B cell (primary cell): ENCODE data around the gene CD55. TPM values are rescaled to one million over a fixed set of nuclear protein-coding genes. Genes with fewer than 3 reads are reported as not detected.
A peak's percentile ranks its signal among the peaks of the same experiment; 100 is the strongest.

Source experiments
- ATAC-seq: fragments of 200-7000 bp; cut with Tn5 transposase; one replicate; pipeline ENCODE4 v1.10.0; 2021; ENCODE audit warnings: low read depth, mild to moderate bottlenecking, moderate number of reproducible peaks, moderate library complexity
- CTCF ChIA-PET: fragments of 350-600 bp; sonication (Branson Sonifier 250); formaldehyde crosslinking; loops from one replicate; lab custom pipeline; 2021; ENCODE audit warnings: antibody characterized with exemption, inconsistent platforms; lab: Charles Lee
- POLR2A ChIA-PET: fragments of 350-600 bp; sonication (Branson Sonifier 250); formaldehyde crosslinking; loops from one replicate; lab custom pipeline; 2021; ENCODE audit warnings: antibody characterized with exemption; lab: Charles Lee
- DNase-seq: peaks from one replicate; pipeline ENCODE4 v3.0.0; 2013
- H2AFZ ChIP-seq: 2 replicates; pipeline ENCODE4 v1.6.1; 2012; ENCODE audit warnings: mild to moderate bottlenecking, low read depth, low read length; ENCODE audit not compliant: insufficient read depth, poor library complexity, severe bottlenecking
- H3K27ac ChIP-seq, 2 donors: 1 replicate in 1 of 2; 2 replicates in 1 of 2; pipeline ENCODE4 v1.5.1; 2012 to 2013; ENCODE audit warnings: low read length in 2 of 2, mild to moderate bottlenecking in 2 of 2, moderate library complexity in 1 of 2
- H3K27me3 ChIP-seq, 4 experiments: fragments of 200-600 bp in 1 of 4; sonication (generic) in 1 of 4; replicated peaks in 1 of 4; 1 replicate in 2 of 4; 2 replicates in 2 of 4; pipeline versions ENCODE4 v1.6.1 to v1.7.0; 2013 to 2016; ENCODE audit warnings: low read length in 3 of 4, mild to moderate bottlenecking in 2 of 4, mixed read lengths in 1 of 4, moderate library complexity in 1 of 4; ENCODE audit not compliant: insufficient read depth in 4 of 4, control insufficient read depth in 3 of 4; ENCODE audit errors: control extremely low read depth in 1 of 4
- H3K36me3 ChIP-seq, 2 experiments: replicated peaks in 1 of 2; 1 replicate in 1 of 2; 2 replicates in 1 of 2; pipeline versions ENCODE4 v1.6.1 to v1.7.1; 2013; ENCODE audit warnings: low read length in 1 of 2; ENCODE audit not compliant: insufficient read depth in 2 of 2, control insufficient read depth in 1 of 2; ENCODE audit errors: control extremely low read depth in 1 of 2, extremely low read depth in 1 of 2
- H3K4me1 ChIP-seq, 2 donors: fragments of 200-600 bp in 1 of 2; sonication (generic) in 1 of 2; 1 replicate in 1 of 2; 2 replicates in 1 of 2; pipeline versions ENCODE4 v1.5.1 to v1.6.1; 2013 to 2017; ENCODE audit warnings: low read length in 2 of 2; ENCODE audit not compliant: control insufficient read depth in 2 of 2, insufficient read depth in 2 of 2
- H3K4me2 ChIP-seq: replicated peaks from 2 replicates; pipeline ENCODE3; 2012; ENCODE audit warnings: mild to moderate bottlenecking, low read depth, low read length; ENCODE audit not compliant: poor library complexity, severe bottlenecking
- H3K4me3 ChIP-seq, 5 experiments: fragments of 200-600 bp in 1 of 5; sonication (generic) in 1 of 5; 1 replicate in 3 of 5; 2 replicates in 2 of 5; pipeline versions ENCODE4 v1.5.1 to v1.7.0; 2011 to 2016; ENCODE audit warnings: low read length in 4 of 5, mild to moderate bottlenecking in 4 of 5, low read depth in 2 of 5, control low read depth in 1 of 5, moderate library complexity in 1 of 5; ENCODE audit not compliant: insufficient read depth in 1 of 5; ENCODE audit errors: control extremely low read depth in 1 of 5, extremely low read depth in 1 of 5
- H3K79me2 ChIP-seq: fragments of 200-600 bp; sonication (generic); one replicate; pipeline ENCODE4 v1.6.0; 2016; ENCODE audit warnings: low read length; ENCODE audit not compliant: control insufficient read depth, insufficient read depth
- H3K9ac ChIP-seq: fragments of 200-600 bp; sonication (generic); 2 replicates; pipeline ENCODE4 v1.6.1; 2017; ENCODE audit warnings: mild to moderate bottlenecking, low read length, moderate library complexity
- H3K9me3 ChIP-seq, 3 donors: one replicate each; pipeline versions ENCODE4 v1.6.1 to v1.7.1; 2013; ENCODE audit warnings: low read length in 2 of 3; ENCODE audit not compliant: control insufficient read depth in 2 of 3, insufficient read depth in 1 of 3; ENCODE audit errors: control extremely low read depth in 1 of 3
- H4K20me1 ChIP-seq: 2 replicates; pipeline ENCODE4 v1.6.0; 2012; ENCODE audit warnings: mild to moderate bottlenecking, low read length; ENCODE audit not compliant: insufficient read depth, control insufficient read depth, poor library complexity, severe bottlenecking
- H3K27ac Mint-ChIP-seq: one replicate; pipeline ENCODE4 v1.8.0; 2021; ENCODE audit warnings: mixed read lengths
- H3K27me3 Mint-ChIP-seq: one replicate; pipeline ENCODE4 v1.8.0; 2021; ENCODE audit warnings: mixed read lengths
- H3K4me1 Mint-ChIP-seq: one replicate; pipeline ENCODE4 v1.8.0; 2021; ENCODE audit warnings: mixed read lengths
- H3K4me3 Mint-ChIP-seq: one replicate; pipeline ENCODE4 v1.8.0; 2021; ENCODE audit warnings: mixed read lengths
- H3K9me3 Mint-ChIP-seq: one replicate; pipeline ENCODE4 v1.8.0; 2022; ENCODE audit warnings: mixed read lengths; ENCODE audit not compliant: insufficient read depth
- EZH2 ChIP-seq: IDR thresholded peaks from 2 replicates; pipeline ENCODE4 v1.6.1; 2012; ENCODE audit warnings: borderline replicate concordance, low read depth, mild to moderate bottlenecking, moderate library complexity, low read length; ENCODE audit not compliant: insufficient read depth, poor library complexity, severe bottlenecking
- WGBS: methylation state at CpG from one replicate; pipeline ENCODE4 v1.1.5; 2013; ENCODE audit warnings: missing lambda C conversion rate; ENCODE audit not compliant: insufficient coverage; 5-methylcytosine and 5-hydroxymethylcytosine counted together
- intact Hi-C: fragments of 100-400 bp; cut with micrococcal nuclease; formaldehyde crosslinking; loops from one replicate; pipeline ENCODE4 v1.10.0; 2022
- polyA plus RNA-seq: library from polyadenylated mRNA; depleted of rRNA; stranded (reverse); fragments of >200 nt; gene quantifications from 2 replicates; pipeline ENCODE4 v1.2.3, GENCODE V29; 2012
- total RNA-seq, 2 donors: library from RNA; stranded (reverse); fragments of 120-200 nt in 1 of 2; gene quantifications; 1 replicate in 1 of 2; 2 replicates in 1 of 2; pipeline versions ENCODE4 v1.2.3 to v1.2.4, GENCODE V29; 2013 to 2022
- TF ChIP-seq, protein P1 (sequence below): fragments of 200-600 bp; IDR thresholded peaks from one replicate; pipeline ENCODE4 v1.8.0; 2022; ENCODE audit warnings: antibody characterized with exemption, mild to moderate bottlenecking

CD55 gene
- total and polyA plus RNA-seq, 2 donors (not counting 1 experiment from before 2014, with no cell fraction given), result 98.3 to 239 TPM

DNA sequence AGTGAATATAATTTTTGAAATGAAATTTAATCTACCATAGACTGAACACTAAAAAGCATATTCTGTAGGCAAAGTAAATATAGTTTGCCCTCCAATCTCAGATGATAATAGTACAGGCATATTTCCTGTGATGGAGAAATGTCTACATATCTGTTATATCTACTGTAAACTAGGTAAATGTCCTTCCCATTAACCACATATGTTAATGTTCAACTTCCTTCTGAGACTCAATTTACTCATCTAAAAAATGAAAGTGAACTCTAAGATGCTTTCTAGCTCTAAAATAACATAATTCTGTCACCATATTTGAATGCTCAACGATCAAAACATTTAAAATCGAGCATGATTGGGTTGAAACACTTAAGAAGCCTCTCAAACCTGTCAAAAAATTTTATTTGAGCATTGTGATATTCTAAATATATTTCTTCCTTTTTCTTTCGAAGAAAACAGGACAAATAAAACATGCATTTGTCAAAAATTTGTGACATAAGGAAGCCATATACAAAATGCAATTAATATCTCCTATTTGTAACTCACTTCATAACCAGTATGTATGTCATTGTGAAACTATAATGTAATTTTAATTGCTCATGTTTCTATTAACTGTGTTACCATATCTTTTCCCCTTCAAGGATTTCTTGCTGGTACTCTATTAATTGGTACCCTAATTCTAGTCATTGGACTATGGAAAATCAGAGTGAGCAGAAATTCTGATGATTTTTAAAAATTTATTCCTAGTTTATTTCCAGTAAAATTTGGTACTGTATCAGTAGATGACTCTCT, 34.2 kb downstream of the CD55 start:
- H3K9me3 Mint-ChIP-seq, result no peaks in the 10 kb centered on the region
- DNase-seq, result no peak
- H3K4me1 Mint-ChIP-seq, result peaks cover 53% of the 10 kb centered on the region
- no peak overlapping the region for H3K27ac Mint-ChIP-seq
- no peak for ATAC-seq
- Histone ChIP-seq H3K9me3 (peaks cover 0 to 2% (median 0%) of the 10 kb centered on the region in 3 donors), H3K4me2 (no peak overlapping the region), H3K9ac (no peak overlapping the region), H3K27me3 (no peaks in the 10 kb centered on the region), H3K36me3 (peaks cover 0 to 42% of the 10 kb centered on the region in 2 experiments), H3K4me1 (peaks cover 4 to 20% of the 10 kb centered on the region in 2 donors), H4K20me1 (peaks cover 20% of the 10 kb centered on the region), H3K79me2 (peaks cover 30% of the 10 kb centered on the region), H2AFZ (no peak overlapping the region), H3K27ac (peak overlapping the region in 1 of 2 donors; percentile 28), H3K4me3 (no peak overlapping the region)
- no peak overlapping the region for H3K4me3 Mint-ChIP-seq
- intact Hi-C loops, result no loop called here
- WGBS, result no CpG with 5 or more reads among the region's 3 CpGs
- TF ChIP-seq, protein P1, sequence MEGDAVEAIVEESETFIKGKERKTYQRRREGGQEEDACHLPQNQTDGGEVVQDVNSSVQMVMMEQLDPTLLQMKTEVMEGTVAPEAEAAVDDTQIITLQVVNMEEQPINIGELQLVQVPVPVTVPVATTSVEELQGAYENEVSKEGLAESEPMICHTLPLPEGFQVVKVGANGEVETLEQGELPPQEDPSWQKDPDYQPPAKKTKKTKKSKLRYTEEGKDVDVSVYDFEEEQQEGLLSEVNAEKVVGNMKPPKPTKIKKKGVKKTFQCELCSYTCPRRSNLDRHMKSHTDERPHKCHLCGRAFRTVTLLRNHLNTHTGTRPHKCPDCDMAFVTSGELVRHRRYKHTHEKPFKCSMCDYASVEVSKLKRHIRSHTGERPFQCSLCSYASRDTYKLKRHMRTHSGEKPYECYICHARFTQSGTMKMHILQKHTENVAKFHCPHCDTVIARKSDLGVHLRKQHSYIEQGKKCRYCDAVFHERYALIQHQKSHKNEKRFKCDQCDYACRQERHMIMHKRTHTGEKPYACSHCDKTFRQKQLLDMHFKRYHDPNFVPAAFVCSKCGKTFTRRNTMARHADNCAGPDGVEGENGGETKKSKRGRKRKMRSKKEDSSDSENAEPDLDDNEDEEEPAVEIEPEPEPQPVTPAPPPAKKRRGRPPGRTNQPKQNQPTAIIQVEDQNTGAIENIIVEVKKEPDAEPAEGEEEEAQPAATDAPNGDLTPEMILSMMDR, result no peak
- TF ChIP-seq EZH2, result no peak
- no peaks in the 10 kb centered on the region for H3K27me3 Mint-ChIP-seq
- POLR2A ChIA-PET, result interaction anchor here (0.6 kb wide), 1 partner anchor 11 kb away, joined by 4 read pairs; no protein-coding TSS in a partner anchor
- CTCF ChIA-PET, result interaction anchor here (1.0 to 1.3 kb wide), 2 partner anchors 49 to 144 kb away, joined by 3 to 4 read pairs; no protein-coding TSS in a partner anchor

DNA sequence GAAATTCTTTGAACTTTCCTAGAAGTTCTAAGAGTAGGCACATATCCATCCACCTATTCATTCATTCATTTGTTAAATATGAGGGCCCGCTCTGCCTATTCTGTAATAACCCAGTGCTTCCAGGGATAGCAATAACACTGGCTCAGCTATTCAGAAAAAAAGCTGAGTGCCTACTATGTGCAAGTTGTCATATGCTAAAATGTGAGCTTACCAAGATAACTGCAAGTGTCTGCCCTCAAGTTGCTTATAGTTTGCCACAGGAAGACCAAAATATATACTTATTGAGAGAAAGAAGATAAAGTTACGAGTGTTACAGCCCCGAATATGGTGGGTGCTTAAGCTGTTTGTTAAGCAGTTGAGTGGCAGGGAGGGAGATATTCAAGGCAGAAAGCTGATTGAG, 39.6 kb downstream of the CD55 start:
- WGBS, result 80% methylated on average over 2 of the region's 3 CpGs
- H3K27me3 ChIP-seq, result no peaks in the 10 kb centered on the region
- ATAC-seq (no peak), DNase-seq (no peak)
- Mint-ChIP-seq H3K27me3 (no peaks in the 10 kb centered on the region), H3K4me3 (no peak overlapping the region), H3K27ac (no peak overlapping the region), H3K9me3 (no peaks in the 10 kb centered on the region), H3K4me1 (peaks cover 15% of the 10 kb centered on the region)
- no peaks in the 10 kb centered on the region for H3K9me3 ChIP-seq
- H3K9ac ChIP-seq, result no peak overlapping the region
- POLR2A ChIA-PET, result no interaction called here
- CTCF ChIA-PET, result no interaction called here
- intact Hi-C loops, result no loop called here
- no peaks in the 10 kb centered on the region for H3K4me1 ChIP-seq
- H3K27ac ChIP-seq, result peak overlapping the region in 1 of 2 donors; percentile 1
- H3K79me2 ChIP-seq, result no peaks in the 10 kb centered on the region
- H2AFZ ChIP-seq, result no peak overlapping the region
- peaks cover 14 to 62% of the 10 kb centered on the region in 2 experiments for H3K36me3 ChIP-seq
- TF ChIP-seq, protein P1, result no peak
- TF ChIP-seq EZH2, result no peak
- no peak overlapping the region for H3K4me3 ChIP-seq
- H3K4me2 ChIP-seq, result no peak overlapping the region
- H4K20me1 ChIP-seq, result no peaks in the 10 kb centered on the region
